Measurements from ENCODE around the gene LRRC7.

- TF ChIP-seq CTCF (IDR thresholded peaks at IDR 0.05) (no peak), POLR2A (IDR thresholded peaks at IDR 0.05) (no peak)
Observed at GRCh38 chr1:69638673-69639072, 71.0 kb downstream of the LRRC7 start.
